GM19455 (cell line): ENCODE measurements around the gene RNASE8.

Experiments used
- ATAC-seq: cut with Tn5 transposase; IDR thresholded peaks from one replicate; pipeline ENCODE4 v1.9.1; 2021; ENCODE audit not compliant: unreplicated experiment

The RNASE8 gene

GRCh38 chr14:21090194-21090939 lies 32.7 kb downstream of the RNASE8 start:
- ATAC-seq: no peak

- no peak for ATAC-seq
Observed at GRCh38 chr14:21090940-21091663, 33.5 kb downstream of the RNASE8 start.

GRCh38 chr14:21091821-21092272 lies 34.2 kb downstream of the RNASE8 start:
- ATAC-seq: no peak

- ATAC-seq: peak; percentile 90
Observed at GRCh38 chr14:21092273-21093011, 34.8 kb downstream of the RNASE8 start.

GRCh38 chr14:21093018-21093417 lies 35.4 kb downstream of the RNASE8 start:
- no peak for ATAC-seq

- no peak for ATAC-seq
Observed at GRCh38 chr14:21093769-21094681, 36.4 kb downstream of the RNASE8 start.

- ATAC-seq: no peak
Observed at GRCh38 chr14:21095430-21096205, 38.0 kb downstream of the RNASE8 start.

GRCh38 chr14:21096438-21096837 lies 38.8 kb downstream of the RNASE8 start:
- no peak for ATAC-seq

GRCh38 chr14:21096978-21097635 lies 39.5 kb downstream of the RNASE8 start:
- ATAC-seq: no peak

- ATAC-seq: no peak
Observed at GRCh38 chr14:21097636-21098075, 40.0 kb downstream of the RNASE8 start.

- ATAC-seq: no peak
Observed at GRCh38 chr14:21098076-21098891, 40.7 kb downstream of the RNASE8 start, which contains the start of gene ZNF219. Gene ZNF219, minus strand, starts transcription at chr14:21098655. Its CDS starts 5,064 bp downstream, at chr14:21093591.

GRCh38 chr14:21098892-21099595 lies 41.4 kb downstream of the RNASE8 start:
- ATAC-seq: no peak

- ATAC-seq: no peak
Observed at GRCh38 chr14:21099596-21099985, 42.0 kb downstream of the RNASE8 start.

GRCh38 chr14:21100931-21101330 lies 43.3 kb downstream of the RNASE8 start, which contains the start of gene TMEM253:
Gene TMEM253, plus strand, starts transcription at chr14:21101066. Its CDS starts 278 bp downstream, at chr14:21101344.
- ATAC-seq: no peak

GRCh38 chr14:21101802-21102413 lies 44.3 kb downstream of the RNASE8 start:
- ATAC-seq: no peak

- ATAC-seq: no peak
Observed at GRCh38 chr14:21102521-21103410, 45.1 kb downstream of the RNASE8 start.
